Mesodermal cell (in vitro differentiated cells): ENCODE measurements around the gene CNNM4.

Source experiments
- H3K27ac ChIP-seq: 2 replicates; pipeline ENCODE4 v1.7.0; 2013; ENCODE audit warnings: mild to moderate bottlenecking, low read depth, low read length, moderate library complexity; ENCODE audit not compliant: severe bottlenecking
- H3K36me3 ChIP-seq: 2 replicates; pipeline ENCODE4 v1.7.1; 2013; ENCODE audit warnings: mild to moderate bottlenecking, low read length, moderate library complexity; ENCODE audit not compliant: control insufficient read depth, insufficient read depth
- H3K4me1 ChIP-seq: one replicate; pipeline ENCODE4 v1.7.1; 2013; ENCODE audit warnings: mild to moderate bottlenecking, low read length; ENCODE audit not compliant: insufficient read depth, control insufficient read depth, poor library complexity, severe bottlenecking
- H3K4me3 ChIP-seq: 2 replicates; pipeline ENCODE4 v1.7.0; 2013; ENCODE audit warnings: low read length, control low read depth, mild to moderate bottlenecking; ENCODE audit not compliant: insufficient read depth, poor library complexity, severe bottlenecking; ENCODE audit errors: extremely low read depth
- H3K9me3 ChIP-seq: 2 replicates; pipeline ENCODE4 v1.7.1; 2013; ENCODE audit warnings: mild to moderate bottlenecking, low read length, moderate library complexity; ENCODE audit not compliant: control insufficient read depth
- WGBS, 2 experiments: methylation state at CpG; one replicate each; pipeline ENCODE4 v1.1.5; 2013; ENCODE audit warnings: missing lambda C conversion rate in 2 of 2; ENCODE audit not compliant: insufficient coverage in 2 of 2; 5-methylcytosine and 5-hydroxymethylcytosine counted together

CNNM4 gene

GRCh38 chr2:96846825-96847224 lies 86.1 kb downstream of the CNNM4 start:
- H3K4me3 ChIP-seq: no peak overlapping the region
- H3K4me1 ChIP-seq: no peaks in the 10 kb centered on the region
- WGBS, 2 experiments: 93 to 95% methylated on average over 4 to 5 of the region's 5 CpGs
- no peak overlapping the region for H3K27ac ChIP-seq
- H3K36me3 ChIP-seq: peaks cover 38% of the 10 kb centered on the region
- no peaks in the 10 kb centered on the region for H3K9me3 ChIP-seq

GRCh38 chr2:96847586-96847985 lies 86.9 kb downstream of the CNNM4 start:
- WGBS, 2 experiments: 92 to 95% methylated on average over 5 to 6 of the region's 10 CpGs
- Histone ChIP-seq H3K4me1 (no peaks in the 10 kb centered on the region), H3K27ac (no peak overlapping the region), H3K36me3 (peaks cover 41% of the 10 kb centered on the region), H3K9me3 (no peaks in the 10 kb centered on the region), H3K4me3 (no peak overlapping the region)

- Histone ChIP-seq H3K27ac (no peak overlapping the region), H3K9me3 (no peaks in the 10 kb centered on the region), H3K36me3 (peaks cover 41% of the 10 kb centered on the region), H3K4me3 (no peak overlapping the region), H3K4me1 (no peaks in the 10 kb centered on the region)
- WGBS, 2 experiments: 92 to 100% methylated on average over 4 to 7 of the region's 9 CpGs
Measured at GRCh38 chr2:96848264-96848663, 87.6 kb downstream of the CNNM4 start.

- Histone ChIP-seq H3K36me3 (peaks cover 38% of the 10 kb centered on the region), H3K4me1 (no peaks in the 10 kb centered on the region), H3K27ac (no peak overlapping the region), H3K9me3 (no peaks in the 10 kb centered on the region), H3K4me3 (no peak overlapping the region)
- 96 to 99% methylated on average over 3 to 6 of the region's 6 CpGs for WGBS, 2 experiments
Measured at GRCh38 chr2:96852667-96853066, 92.0 kb downstream of the CNNM4 start.

- Histone ChIP-seq H3K9me3 (no peaks in the 10 kb centered on the region), H3K4me1 (no peaks in the 10 kb centered on the region), H3K36me3 (peaks cover 31% of the 10 kb centered on the region), H3K4me3 (no peak overlapping the region), H3K27ac (no peak overlapping the region)
- 97 to 99% methylated on average over 13 to 15 of the region's 15 CpGs for WGBS, 2 experiments
Measured at GRCh38 chr2:96853321-96853720, 92.6 kb downstream of the CNNM4 start.

- WGBS, 2 experiments: 30 to 32% methylated on average over 27 of the region's 27 CpGs
- H3K27ac ChIP-seq: peak overlapping the region; percentile 29
- H3K4me1 ChIP-seq: peaks cover 18% of the 10 kb centered on the region
- peaks cover 26% of the 10 kb centered on the region for H3K36me3 ChIP-seq
- H3K9me3 ChIP-seq: no peaks in the 10 kb centered on the region
- H3K4me3 ChIP-seq: peak overlapping the region; percentile 64
Measured at GRCh38 chr2:96856776-96857666, 96.3 kb downstream of the CNNM4 start.

- peak within 1 kb of the TSS; percentile 59 for H3K27ac ChIP-seq
- peaks cover 18% of the 10 kb centered on the region for H3K4me1 ChIP-seq
- no peaks in the 10 kb centered on the region for H3K9me3 ChIP-seq
- peak within 1 kb of the TSS; percentile 64 for H3K4me3 ChIP-seq
- H3K36me3 ChIP-seq: peaks cover 33% of the 10 kb centered on the region
- 0 to 1% methylated on average over 65 to 73 of the region's 81 CpGs for WGBS, 2 experiments
Measured at GRCh38 chr2:96857667-96858372, 97.1 kb downstream of the CNNM4 start, which contains the start of gene ANKRD39. Gene ANKRD39, minus strand, starts transcription at chr2:96858016. Its CDS starts 29 bp downstream, at chr2:96857987.

GRCh38 chr2:96859099-96859649 lies 98.5 kb downstream of the CNNM4 start:
- Histone ChIP-seq H3K4me1 (peaks cover 18% of the 10 kb centered on the region), H3K9me3 (no peaks in the 10 kb centered on the region), H3K27ac (peak overlapping the region; percentile 59), H3K4me3 (peak overlapping the region; percentile 35), H3K36me3 (peaks cover 45% of the 10 kb centered on the region)
- WGBS, 2 experiments: 59 to 77% methylated on average over 7 to 9 of the region's 11 CpGs

- peaks cover 48% of the 10 kb centered on the region for H3K36me3 ChIP-seq
- H3K27ac ChIP-seq: peak overlapping the region; percentile 59
Measured at GRCh38 chr2:96859681-96860064, 99.0 kb downstream of the CNNM4 start.

GRCh38 chr2:96860065-96861029 lies 99.6 kb downstream of the CNNM4 start:
- Histone ChIP-seq H3K9me3 (no peaks in the 10 kb centered on the region), H3K36me3 (peaks cover 54% of the 10 kb centered on the region), H3K4me1 (peaks cover 18% of the 10 kb centered on the region), H3K27ac (no peak overlapping the region), H3K4me3 (no peak overlapping the region)
- 94 to 98% methylated on average over 27 to 34 of the region's 38 CpGs for WGBS, 2 experiments

More at GRCh38 chr2:96859681-96860064, 99.0 kb downstream of the CNNM4 start:
- WGBS, 2 experiments: 83 to 100% methylated on average over 1 to 2 of the region's 4 CpGs
- no peaks in the 10 kb centered on the region for H3K9me3 ChIP-seq
- H3K4me3 ChIP-seq: no peak overlapping the region
- peaks cover 18% of the 10 kb centered on the region for H3K4me1 ChIP-seq
